OCI-LY7 (cell line): ENCODE measurements around the gene FGR. TPM values are rescaled to one million over a fixed set of nuclear protein-coding genes. Genes with fewer than 3 reads are reported as not detected.
A peak's percentile ranks its signal among the peaks of the same experiment; 100 is the strongest.

Experiments
- BruUV-seq: library from RNA; stranded (reverse); fragments of 400-500 nt; replicated peaks from 2 replicates; lab custom pipeline; 2021; lab: Mats Ljungman, UMichigan
- CTCF ChIA-PET: fragments of 300-600 bp; sonication (Branson Sonifier 250); formaldehyde crosslinking; loops from one replicate; lab custom pipeline; 2022; ENCODE audit warnings: antibody characterized with exemption; ENCODE audit not compliant: unreplicated experiment; lab: Charles Lee
- POLR2A ChIA-PET: fragments of 300-600 bp; sonication (Branson Sonifier 250); formaldehyde crosslinking; loops from one replicate; lab custom pipeline; 2022; ENCODE audit warnings: antibody characterized with exemption; lab: Charles Lee
- DNase-seq: peaks from one replicate; pipeline ENCODE4 v3.0.0-alpha.2; 2015; ENCODE audit warnings: low spot score
- H2AFZ ChIP-seq: fragments of 200-600 bp; sonication (generic), shearing (Covaris generic); 2 replicates; pipeline ENCODE4 v1.6.1; 2014; ENCODE audit warnings: mild to moderate bottlenecking, antibody characterized with exemption, low read length, moderate library complexity
- H3K27ac ChIP-seq: fragments of 200-600 bp; sonication (generic); 2 replicates; pipeline ENCODE4 v1.5.1; 2014; ENCODE audit warnings: mixed run types, low read depth, mild to moderate bottlenecking, moderate library complexity, low read length, inconsistent platforms; ENCODE audit not compliant: poor library complexity, severe bottlenecking
- H3K36me3 ChIP-seq: fragments of 200-600 bp; sonication (generic); 2 replicates; pipeline ENCODE4 v1.6.1; 2014; ENCODE audit warnings: mild to moderate bottlenecking, antibody characterized with exemption, low read length, moderate library complexity, mixed read lengths; ENCODE audit not compliant: insufficient read depth
- H3K4me1 ChIP-seq: fragments of 200-600 bp; sonication (generic); 2 replicates; pipeline ENCODE4 v1.5.1; 2014; ENCODE audit warnings: mild to moderate bottlenecking, low read length; ENCODE audit not compliant: insufficient read depth, poor library complexity, severe bottlenecking
- H3K4me2 ChIP-seq: fragments of 200-600 bp; sonication (generic); 2 replicates; pipeline ENCODE4 v1.6.1; 2014; ENCODE audit warnings: mild to moderate bottlenecking, low read length
- H3K4me3 ChIP-seq: fragments of 200-600 bp; sonication (generic); 2 replicates; pipeline ENCODE4 v1.5.1; 2014; ENCODE audit warnings: mild to moderate bottlenecking, low read depth, low read length; ENCODE audit not compliant: poor library complexity, severe bottlenecking
- H3K79me2 ChIP-seq: fragments of 200-600 bp; sonication (generic); 2 replicates; pipeline ENCODE4 v1.6.1; 2016; ENCODE audit warnings: low read depth, mild to moderate bottlenecking, low read length, moderate library complexity, mixed read lengths; ENCODE audit not compliant: insufficient read depth
- H3K9me2 ChIP-seq: fragments of 200-600 bp; sonication (generic); 2 replicates; pipeline ENCODE4 v1.6.1; 2016; ENCODE audit warnings: mild to moderate bottlenecking, low read length, mixed read lengths; ENCODE audit not compliant: insufficient read depth
- H3K9me3 ChIP-seq: fragments of 200-600 bp; sonication (generic); 2 replicates; pipeline ENCODE4 v1.6.1; 2014; ENCODE audit warnings: mild to moderate bottlenecking, mixed run types, low read length, mixed read lengths
- H4K20me1 ChIP-seq: fragments of 200-600 bp; sonication (generic); 2 replicates; pipeline ENCODE4 v1.6.1; 2014; ENCODE audit warnings: mild to moderate bottlenecking, antibody characterized with exemption, low read length, moderate library complexity, mixed read lengths; ENCODE audit not compliant: insufficient read depth
- CTCF ChIP-seq: fragments of 200-600 bp; sonication (generic); conservative IDR thresholded peaks from 2 replicates; pipeline ENCODE4 v1.5.1; 2014; ENCODE audit warnings: mild to moderate bottlenecking, antibody characterized with exemption, low read length, moderate library complexity, mixed read lengths
- EZH2phosphoT487 ChIP-seq: fragments of 200-600 bp; sonication (generic); IDR thresholded peaks from 2 replicates; pipeline ENCODE4 v1.6.1; 2018; ENCODE audit warnings: low read depth, borderline replicate concordance, mild to moderate bottlenecking, mixed run types, antibody characterized with exemption, low read length, moderate library complexity, mixed read lengths
- intact Hi-C: fragments of 100-400 bp; cut with micrococcal nuclease; formaldehyde crosslinking; loops from one replicate; pipeline ENCODE4 v1.10.0; 2022; ENCODE audit not compliant: unreplicated experiment
- total RNA-seq, 2 experiments: library from RNA; depleted of rRNA in 1 of 2; stranded (reverse); fragments of >200 nt in 1 of 2; shearing (Covaris generic) in 1 of 2; gene quantifications; 2 replicates each; pipeline ENCODE4 v1.2.3, GENCODE V29; 2014 to 2022

Gene FGR
- total RNA-seq, 2 experiments from 2014 or later: 1.2 to 2.2 TPM

GRCh38 chr1:27623327-27624212, 11.4 kb downstream of the FGR start:
- TF ChIP-seq EZH2phosphoT487 (no peak), CTCF (no peak)
- intact Hi-C loops: no loop called here
- Histone ChIP-seq H3K36me3 (no peaks in the 10 kb centered on the region), H3K9me2 (no peaks in the 10 kb centered on the region), H3K27ac (no peak overlapping the region), H3K9me3 (no peaks in the 10 kb centered on the region), H3K4me3 (no peak overlapping the region), H3K4me2 (peak overlapping the region; percentile 69; the same call in 1 of the 2 replicates), H3K79me2 (no peaks in the 10 kb centered on the region), H3K4me1 (peaks cover 69% of the 10 kb centered on the region), H4K20me1 (no peaks in the 10 kb centered on the region), H2AFZ (no peak overlapping the region; the same call in 1 of the 2 replicates)
- CTCF ChIA-PET: no interaction called here
- POLR2A ChIA-PET: interaction anchor here (0.7 to 1.0 kb wide), 4 partner anchors 15 to 216 kb away, joined by 3 read pairs; no protein-coding TSS in a partner anchor
- no TSS peak for BruUV-seq
- DNase-seq: no peak

- peaks cover 69% of the 10 kb centered on the region for H3K4me1 ChIP-seq
- no peak overlapping the region for H3K4me2 ChIP-seq
- CTCF ChIA-PET: no interaction called here
- H2AFZ ChIP-seq: no peak overlapping the region
- POLR2A ChIA-PET: interaction anchor here (0.7 to 1.0 kb wide), 3 partner anchors 14 to 215 kb away, joined by 3 read pairs; no protein-coding TSS in a partner anchor
- no peaks in the 10 kb centered on the region for H4K20me1 ChIP-seq
- H3K79me2 ChIP-seq: no peaks in the 10 kb centered on the region
- BruUV-seq: no TSS peak
- H3K27ac ChIP-seq: no peak overlapping the region
- H3K9me3 ChIP-seq: no peaks in the 10 kb centered on the region
- no peak for DNase-seq
- H3K36me3 ChIP-seq: no peaks in the 10 kb centered on the region
- H3K4me3 ChIP-seq: no peak overlapping the region
- H3K9me2 ChIP-seq: no peaks in the 10 kb centered on the region
- intact Hi-C loops: no loop called here
- TF ChIP-seq EZH2phosphoT487: no peak
- no peak for TF ChIP-seq CTCF
These were observed 12.2 kb downstream of the FGR start for GRCh38 chr1:27622828-27623227.
